ENCODE data around the gene MEI4.

Gene MEI4

GRCh38 chr6:77762386-77762785 is 109.5 kb downstream of the MEI4 start:
- Histone ChIP-seq H4K12ac (ENCODE audit: low read depth, low read length) (no peak overlapping the region), H3K18ac (ENCODE audit: low read length) (no peak overlapping the region), H3K79me1 (ENCODE audit: low read length) (no peaks in the 10 kb centered on the region), H3K27ac (ENCODE audit: low read depth, low read length) (no peak overlapping the region), H4K91ac (ENCODE audit: low read depth, low read length) (no peak overlapping the region), H3K4me1 (ENCODE audit: control insufficient read depth in 1 of 2, insufficient read depth in 2 of 2, low read length in 2 of 2) (no peaks in the 10 kb centered on the region), H2BK120ac (ENCODE audit: insufficient read depth, low read length, poor library complexity) (no peak overlapping the region), H3K27me3 (ENCODE audit: insufficient read depth, low read length) (no peaks in the 10 kb centered on the region), H3K79me2 (ENCODE audit: control insufficient read depth, insufficient read depth, low read length, poor library complexity) (no peaks in the 10 kb centered on the region), H3K9ac (ENCODE audit: low read length) (no peak overlapping the region), H3K14ac (ENCODE audit: low read length) (no peak overlapping the region), H3K23ac (ENCODE audit: low read length) (no peak overlapping the region), H3K36me3 (ENCODE audit: control insufficient read depth in 1 of 2, insufficient read depth in 2 of 2, low read length in 2 of 2) (no peaks in the 10 kb centered on the region), H2BK12ac (ENCODE audit: low read length) (no peak overlapping the region), H3K4me2 (ENCODE audit: low read length) (no peak overlapping the region), H3K9me3 (ENCODE audit: insufficient read depth, low read depth, low read length) (no peaks in the 10 kb centered on the region), H2AK5ac (ENCODE audit: low read length) (no peak overlapping the region), H2BK5ac (ENCODE audit: low read depth, low read length, poor library complexity) (no peak overlapping the region), H3K4me3 (ENCODE audit: low read depth, low read length) (no peak overlapping the region), H2AFZ (ENCODE audit: insufficient read depth, low read length, poor library complexity) (no peak overlapping the region), H3K4ac (ENCODE audit: low read depth, low read length) (no peak overlapping the region), H4K8ac (ENCODE audit: low read depth, low read length) (no peak overlapping the region)
- WGBS (ENCODE audit: extremely low coverage, insufficient coverage, insufficient read length): no CpG with 5 or more reads among the region's 2 CpGs
- no peak for DNase-seq

DNA sequence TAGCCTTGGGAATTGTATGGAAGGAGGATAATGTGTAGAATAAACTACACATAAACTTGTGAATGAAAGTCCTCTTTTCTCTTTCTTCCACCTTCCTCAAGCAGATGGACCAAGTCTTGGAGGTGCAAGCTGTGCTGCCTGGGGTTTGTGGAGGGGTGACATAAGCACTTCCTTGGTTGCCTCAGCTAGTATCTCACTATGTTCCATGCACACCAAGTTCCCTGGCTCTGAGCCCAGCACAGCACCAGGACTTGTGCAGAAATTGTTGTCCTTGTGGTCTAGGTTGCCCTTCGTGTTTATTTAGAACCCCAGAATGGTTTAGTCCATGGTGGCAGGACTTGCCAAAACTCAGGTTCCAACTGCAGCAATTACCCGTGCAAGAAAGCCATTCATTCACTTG is 110.3 kb downstream of the MEI4 start:
- H2BK5ac ChIP-seq (ENCODE audit: low read depth, low read length, poor library complexity): no peak overlapping the region
- H2BK120ac ChIP-seq (ENCODE audit: insufficient read depth, low read length, poor library complexity): no peak overlapping the region
- H3K4ac ChIP-seq (ENCODE audit: low read depth, low read length): no peak overlapping the region
- no peaks in the 10 kb centered on the region for H3K9me3 ChIP-seq (ENCODE audit: insufficient read depth, low read depth, low read length)
- no peaks in the 10 kb centered on the region for H3K4me1 ChIP-seq (ENCODE audit: control insufficient read depth in 1 of 2, insufficient read depth in 2 of 2, low read length in 2 of 2)
- H3K27me3 ChIP-seq (ENCODE audit: insufficient read depth, low read length): no peaks in the 10 kb centered on the region
- H3K9ac ChIP-seq (ENCODE audit: low read length): no peak overlapping the region
- no peaks in the 10 kb centered on the region for H3K36me3 ChIP-seq (ENCODE audit: control insufficient read depth in 1 of 2, insufficient read depth in 2 of 2, low read length in 2 of 2)
- no peak overlapping the region for H3K18ac ChIP-seq (ENCODE audit: low read length)
- no peak overlapping the region for H4K12ac ChIP-seq (ENCODE audit: low read depth, low read length)
- no peak overlapping the region for H2AK5ac ChIP-seq (ENCODE audit: low read length)
- no CpG with 5 or more reads among the region's 2 CpGs for WGBS (ENCODE audit: extremely low coverage, insufficient coverage, insufficient read length)
- H3K14ac ChIP-seq (ENCODE audit: low read length): no peak overlapping the region
- H2BK12ac ChIP-seq (ENCODE audit: low read length): no peak overlapping the region
- no peak overlapping the region for H3K4me3 ChIP-seq (ENCODE audit: low read depth, low read length)
- no peak overlapping the region for H3K4me2 ChIP-seq (ENCODE audit: low read length)
- H3K27ac ChIP-seq (ENCODE audit: low read depth, low read length): no peak overlapping the region
- H3K79me2 ChIP-seq (ENCODE audit: control insufficient read depth, insufficient read depth, low read length, poor library complexity): no peaks in the 10 kb centered on the region
- H3K23ac ChIP-seq (ENCODE audit: low read length): no peak overlapping the region
- no peak for DNase-seq
- H3K79me1 ChIP-seq (ENCODE audit: low read length): no peaks in the 10 kb centered on the region
- no peak overlapping the region for H2AFZ ChIP-seq (ENCODE audit: insufficient read depth, low read length, poor library complexity)
- no peak overlapping the region for H4K8ac ChIP-seq (ENCODE audit: low read depth, low read length)
- no peak overlapping the region for H4K91ac ChIP-seq (ENCODE audit: low read depth, low read length)

GRCh38 chr6:77764364-77764763 is 111.5 kb downstream of the MEI4 start:
- Histone ChIP-seq H3K14ac (ENCODE audit: low read length) (no peak overlapping the region), H3K36me3 (ENCODE audit: control insufficient read depth in 1 of 2, insufficient read depth in 2 of 2, low read length in 2 of 2) (no peaks in the 10 kb centered on the region), H3K27ac (ENCODE audit: low read depth, low read length) (no peak overlapping the region), H3K9ac (ENCODE audit: low read length) (no peak overlapping the region), H3K18ac (ENCODE audit: low read length) (no peak overlapping the region), H3K27me3 (ENCODE audit: insufficient read depth, low read length) (no peaks in the 10 kb centered on the region), H2AFZ (ENCODE audit: insufficient read depth, low read length, poor library complexity) (no peak overlapping the region), H3K9me3 (ENCODE audit: insufficient read depth, low read depth, low read length) (no peaks in the 10 kb centered on the region), H4K12ac (ENCODE audit: low read depth, low read length) (no peak overlapping the region), H4K8ac (ENCODE audit: low read depth, low read length) (no peak overlapping the region), H2BK5ac (ENCODE audit: low read depth, low read length, poor library complexity) (no peak overlapping the region), H3K4me3 (ENCODE audit: low read depth, low read length) (no peak overlapping the region), H3K4me2 (ENCODE audit: low read length) (no peak overlapping the region), H3K4me1 (ENCODE audit: control insufficient read depth in 1 of 2, insufficient read depth in 2 of 2, low read length in 2 of 2) (no peaks in the 10 kb centered on the region), H3K79me1 (ENCODE audit: low read length) (no peaks in the 10 kb centered on the region), H2BK120ac (ENCODE audit: insufficient read depth, low read length, poor library complexity) (no peak overlapping the region), H3K23ac (ENCODE audit: low read length) (no peak overlapping the region), H2AK5ac (ENCODE audit: low read length) (no peak overlapping the region), H3K79me2 (ENCODE audit: control insufficient read depth, insufficient read depth, low read length, poor library complexity) (no peaks in the 10 kb centered on the region), H4K91ac (ENCODE audit: low read depth, low read length) (no peak overlapping the region), H3K4ac (ENCODE audit: low read depth, low read length) (no peak overlapping the region), H2BK12ac (ENCODE audit: low read length) (no peak overlapping the region)
- DNase-seq: no peak
- WGBS (ENCODE audit: extremely low coverage, insufficient coverage, insufficient read length): no CpG with 5 or more reads among the region's 1 CpG

DNA sequence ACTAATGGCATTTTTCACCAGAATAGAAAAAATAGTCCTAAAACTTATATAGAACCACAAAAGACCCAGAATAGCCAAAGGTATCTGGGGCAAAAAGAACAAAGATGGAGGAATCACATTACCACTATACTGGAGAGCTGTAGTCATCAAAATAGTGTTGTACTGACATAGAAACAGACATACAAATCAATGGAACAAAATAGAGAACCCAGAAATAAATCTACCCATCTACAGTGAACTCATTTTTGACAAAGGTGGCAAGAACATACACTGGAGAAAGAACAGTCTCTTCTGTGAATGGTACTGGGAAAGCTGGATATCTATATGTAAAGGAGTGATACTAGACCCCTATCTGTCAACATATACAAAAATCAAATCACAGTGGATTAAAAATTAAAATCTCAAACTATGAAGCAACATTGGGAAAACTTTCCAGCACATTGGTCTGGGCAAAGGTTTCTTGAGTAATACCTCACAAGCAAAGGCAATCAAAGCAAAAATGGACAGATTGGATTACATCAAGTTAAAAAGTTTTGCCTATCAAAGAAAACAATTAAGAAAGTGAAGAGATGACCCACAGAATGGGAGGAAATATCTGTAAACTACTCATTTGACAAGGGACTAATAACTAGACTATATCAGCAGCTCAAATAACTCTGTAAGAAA is 120.5 kb downstream of the MEI4 start:
- H3K23ac ChIP-seq (ENCODE audit: low read length): no peak overlapping the region
- H3K79me2 ChIP-seq (ENCODE audit: control insufficient read depth, insufficient read depth, low read length, poor library complexity): no peaks in the 10 kb centered on the region
- no peak for DNase-seq
- no peak overlapping the region for H3K4me2 ChIP-seq (ENCODE audit: low read length)
- no peak overlapping the region for H2BK12ac ChIP-seq (ENCODE audit: low read length)
- H3K18ac ChIP-seq (ENCODE audit: low read length): no peak overlapping the region
- H3K14ac ChIP-seq (ENCODE audit: low read length): no peak overlapping the region
- no peaks in the 10 kb centered on the region for H3K4me1 ChIP-seq (ENCODE audit: control insufficient read depth in 1 of 2, insufficient read depth in 2 of 2, low read length in 2 of 2)
- no peaks in the 10 kb centered on the region for H3K9me3 ChIP-seq (ENCODE audit: insufficient read depth, low read depth, low read length)
- no peak overlapping the region for H3K4ac ChIP-seq (ENCODE audit: low read depth, low read length)
- no peaks in the 10 kb centered on the region for H3K27me3 ChIP-seq (ENCODE audit: insufficient read depth, low read length)
- no peak overlapping the region for H4K12ac ChIP-seq (ENCODE audit: low read depth, low read length)
- H2BK5ac ChIP-seq (ENCODE audit: low read depth, low read length, poor library complexity): no peak overlapping the region
- no peaks in the 10 kb centered on the region for H3K79me1 ChIP-seq (ENCODE audit: low read length)
- H3K9ac ChIP-seq (ENCODE audit: low read length): no peak overlapping the region
- H2BK120ac ChIP-seq (ENCODE audit: insufficient read depth, low read length, poor library complexity): no peak overlapping the region
- H3K36me3 ChIP-seq (ENCODE audit: control insufficient read depth in 1 of 2, insufficient read depth in 2 of 2, low read length in 2 of 2): no peaks in the 10 kb centered on the region
- no peak overlapping the region for H3K4me3 ChIP-seq (ENCODE audit: low read depth, low read length)
- H4K8ac ChIP-seq (ENCODE audit: low read depth, low read length): no peak overlapping the region
- H4K91ac ChIP-seq (ENCODE audit: low read depth, low read length): no peak overlapping the region
- no peak overlapping the region for H3K27ac ChIP-seq (ENCODE audit: low read depth, low read length)
- no peak overlapping the region for H2AFZ ChIP-seq (ENCODE audit: insufficient read depth, low read length, poor library complexity)
- H2AK5ac ChIP-seq (ENCODE audit: low read length): no peak overlapping the region

Data from trophoblast cell (in vitro differentiated cells and primary cell).